Epithelial cell of esophagus (primary cell): ENCODE results near the gene ARHGAP28.
"Not testable (repeated sequence)": the region's sequence is repeated elsewhere in the genome, so short reads cannot be mapped to it uniquely, and the experiment has no call there.

Experiments used
- DNase-seq: peaks from one replicate; pipeline ENCODE4 v3.0.0; 2010; ENCODE audit warnings: low read depth
- H3K4me3 ChIP-seq: 2 replicates; pipeline ENCODE4 v1.5.1; 2011; ENCODE audit warnings: mild to moderate bottlenecking, low read length, control low read depth
- CTCF ChIP-seq: IDR thresholded peaks from 2 replicates; pipeline ENCODE4 v1.5.1; 2011; ENCODE audit warnings: low read depth, mild to moderate bottlenecking, low read length, control low read depth, inconsistent platforms; ENCODE audit not compliant: insufficient read depth; ENCODE audit errors: missing control alignments

The ARHGAP28 gene

GRCh38 chr18:6927153-6927552 is 197.6 kb downstream of the ARHGAP28 start:
- no peak for DNase-seq
- TF ChIP-seq CTCF: no peak

GRCh38 chr18:6928359-6928758 is 198.8 kb downstream of the ARHGAP28 start:
- H3K4me3 ChIP-seq: no peak overlapping the region
- TF ChIP-seq CTCF: no peak
- DNase-seq: no peak

More at GRCh38 chr18:6927153-6927552, 197.6 kb downstream of the ARHGAP28 start:
- no peak overlapping the region for H3K4me3 ChIP-seq

GRCh38 chr18:6929370-6930102 is 200.0 kb downstream of the ARHGAP28 start:
- TF ChIP-seq CTCF: no peak
- no peak overlapping the region for H3K4me3 ChIP-seq
- no peak for DNase-seq

GRCh38 chr18:6934859-6935258 is 205.3 kb downstream of the ARHGAP28 start:
- no peak for TF ChIP-seq CTCF
- no peak overlapping the region for H3K4me3 ChIP-seq
- no peak for DNase-seq

GRCh38 chr18:6938003-6938402 is 208.5 kb downstream of the ARHGAP28 start:
- H3K4me3 ChIP-seq: no peak overlapping the region
- no peak for DNase-seq
- TF ChIP-seq CTCF: no peak

GRCh38 chr18:6938403-6938802 is 208.9 kb downstream of the ARHGAP28 start:
- not testable (repeated sequence) for DNase-seq, H3K4me3 ChIP-seq

GRCh38 chr18:6939972-6940371 is 210.5 kb downstream of the ARHGAP28 start:
- H3K4me3 ChIP-seq: no peak overlapping the region
- TF ChIP-seq CTCF: no peak
- no peak for DNase-seq
